ENCODE results near the gene COL6A3. TPM values are rescaled to one million over a fixed set of nuclear protein-coding genes. Genes with fewer than 3 reads are reported as not detected.

The COL6A3 gene, protein sequence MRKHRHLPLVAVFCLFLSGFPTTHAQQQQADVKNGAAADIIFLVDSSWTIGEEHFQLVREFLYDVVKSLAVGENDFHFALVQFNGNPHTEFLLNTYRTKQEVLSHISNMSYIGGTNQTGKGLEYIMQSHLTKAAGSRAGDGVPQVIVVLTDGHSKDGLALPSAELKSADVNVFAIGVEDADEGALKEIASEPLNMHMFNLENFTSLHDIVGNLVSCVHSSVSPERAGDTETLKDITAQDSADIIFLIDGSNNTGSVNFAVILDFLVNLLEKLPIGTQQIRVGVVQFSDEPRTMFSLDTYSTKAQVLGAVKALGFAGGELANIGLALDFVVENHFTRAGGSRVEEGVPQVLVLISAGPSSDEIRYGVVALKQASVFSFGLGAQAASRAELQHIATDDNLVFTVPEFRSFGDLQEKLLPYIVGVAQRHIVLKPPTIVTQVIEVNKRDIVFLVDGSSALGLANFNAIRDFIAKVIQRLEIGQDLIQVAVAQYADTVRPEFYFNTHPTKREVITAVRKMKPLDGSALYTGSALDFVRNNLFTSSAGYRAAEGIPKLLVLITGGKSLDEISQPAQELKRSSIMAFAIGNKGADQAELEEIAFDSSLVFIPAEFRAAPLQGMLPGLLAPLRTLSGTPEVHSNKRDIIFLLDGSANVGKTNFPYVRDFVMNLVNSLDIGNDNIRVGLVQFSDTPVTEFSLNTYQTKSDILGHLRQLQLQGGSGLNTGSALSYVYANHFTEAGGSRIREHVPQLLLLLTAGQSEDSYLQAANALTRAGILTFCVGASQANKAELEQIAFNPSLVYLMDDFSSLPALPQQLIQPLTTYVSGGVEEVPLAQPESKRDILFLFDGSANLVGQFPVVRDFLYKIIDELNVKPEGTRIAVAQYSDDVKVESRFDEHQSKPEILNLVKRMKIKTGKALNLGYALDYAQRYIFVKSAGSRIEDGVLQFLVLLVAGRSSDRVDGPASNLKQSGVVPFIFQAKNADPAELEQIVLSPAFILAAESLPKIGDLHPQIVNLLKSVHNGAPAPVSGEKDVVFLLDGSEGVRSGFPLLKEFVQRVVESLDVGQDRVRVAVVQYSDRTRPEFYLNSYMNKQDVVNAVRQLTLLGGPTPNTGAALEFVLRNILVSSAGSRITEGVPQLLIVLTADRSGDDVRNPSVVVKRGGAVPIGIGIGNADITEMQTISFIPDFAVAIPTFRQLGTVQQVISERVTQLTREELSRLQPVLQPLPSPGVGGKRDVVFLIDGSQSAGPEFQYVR (N-terminal part only)
- 0.41 and 0.98 TPM in 2 replicates for total RNA-seq (2014; rRNA removed; shearing (Covaris generic); ENCODE audit: low replicate concordance)

DNA sequence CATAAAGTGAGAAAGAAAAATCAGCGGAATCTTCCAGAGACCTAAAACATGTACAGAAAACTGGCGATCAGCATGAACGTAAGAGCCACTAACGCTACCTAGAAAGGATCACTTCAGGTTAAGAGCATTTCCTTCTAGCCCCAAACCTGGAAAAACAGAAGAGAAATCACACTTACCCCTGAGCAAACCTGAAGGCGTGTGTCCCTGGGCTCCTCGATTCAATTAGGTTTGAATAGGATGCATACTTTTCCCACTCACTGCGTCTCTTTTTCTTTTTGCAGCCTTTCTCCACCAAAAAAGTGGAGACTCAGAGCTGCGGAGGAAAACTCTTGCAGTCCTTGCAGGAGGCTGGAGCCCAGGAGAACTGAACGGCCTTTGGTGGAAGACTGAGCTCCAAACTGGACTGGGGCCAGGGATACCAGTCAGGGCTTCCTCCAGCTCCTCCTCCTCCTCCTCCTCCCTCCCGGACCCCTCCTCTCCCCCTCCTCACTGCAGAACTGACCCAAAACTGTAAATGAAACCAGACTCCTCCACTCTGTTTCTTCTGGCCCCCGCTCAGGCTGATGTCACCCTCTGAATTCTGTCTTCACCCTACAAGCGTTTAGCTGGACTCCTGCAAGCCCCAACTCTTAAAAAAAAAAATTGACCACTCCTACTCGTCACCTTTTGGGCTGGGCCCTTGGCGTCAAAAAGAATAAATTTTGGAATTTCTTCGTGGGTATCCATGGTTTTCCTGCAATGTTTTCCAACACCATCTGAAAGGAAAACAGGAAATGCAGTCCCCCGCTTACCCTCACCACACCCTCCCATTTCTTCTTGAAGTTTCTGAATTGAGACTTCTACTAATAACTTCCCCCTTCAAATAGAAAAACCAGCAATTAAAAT lies at the start of gene COL6A3:
COL6A3 (minus strand) TSS at position 388 of the 885 bp plus-strand sequence. CDS start 17,347 bp downstream, outside the sequence.
- in situ Hi-C loops (cut with HindIII; ENCODE audit: low pct_unique_long_range_greater_than_20kb, low sequenced_read_pairs): no loop called here
- DNase-seq (ENCODE audit: low read depth): no peak

DNA sequence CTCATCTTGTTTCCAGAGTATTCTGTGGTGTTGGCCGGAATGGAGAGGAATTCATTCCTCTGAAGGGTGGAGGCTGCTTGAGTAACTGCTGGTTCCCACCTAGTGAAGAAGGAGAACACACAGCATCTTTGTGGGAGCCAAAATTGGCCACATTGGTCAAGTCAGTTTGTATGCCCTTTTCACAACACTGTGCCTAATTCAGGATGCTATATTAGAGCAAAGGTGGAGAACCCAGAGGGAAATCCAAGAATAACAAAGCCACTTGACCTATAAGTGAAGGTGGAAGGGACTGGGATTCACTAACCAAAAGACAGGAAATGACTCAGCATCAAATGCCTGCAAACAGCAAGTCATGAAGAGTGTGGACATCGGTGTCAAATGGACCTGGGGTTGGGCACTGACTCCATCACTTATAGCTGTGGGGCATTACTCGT lies 45.8 kb upstream of the COL6A3 start:
- peak; percentile 63 for DNase-seq (ENCODE audit: low read depth)
- in situ Hi-C loops (cut with HindIII; ENCODE audit: low pct_unique_long_range_greater_than_20kb, low sequenced_read_pairs): no loop called here

DNA sequence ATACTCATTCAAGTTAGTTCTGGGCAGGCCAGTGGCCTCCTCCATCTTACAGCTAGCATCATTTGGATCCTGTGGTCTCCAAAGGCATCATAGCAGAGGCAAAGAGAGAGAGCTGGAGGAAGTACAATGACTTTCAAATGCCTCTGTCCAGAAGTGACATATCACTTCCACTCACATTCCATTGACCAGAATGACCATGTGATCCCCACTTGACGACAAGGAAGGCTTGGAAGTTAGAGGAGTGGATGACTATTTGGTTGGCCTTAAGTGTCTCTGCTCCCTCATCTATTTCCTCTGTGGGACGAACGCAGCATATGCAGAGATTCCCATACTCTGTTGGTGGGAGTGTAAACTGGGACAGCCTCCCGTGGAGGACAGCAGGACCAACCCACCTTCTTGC lies 45.3 kb upstream of the COL6A3 start:
- in situ Hi-C loops (cut with HindIII; ENCODE audit: low pct_unique_long_range_greater_than_20kb, low sequenced_read_pairs): no loop called here
- DNase-seq (ENCODE audit: low read depth): no peak

DNA sequence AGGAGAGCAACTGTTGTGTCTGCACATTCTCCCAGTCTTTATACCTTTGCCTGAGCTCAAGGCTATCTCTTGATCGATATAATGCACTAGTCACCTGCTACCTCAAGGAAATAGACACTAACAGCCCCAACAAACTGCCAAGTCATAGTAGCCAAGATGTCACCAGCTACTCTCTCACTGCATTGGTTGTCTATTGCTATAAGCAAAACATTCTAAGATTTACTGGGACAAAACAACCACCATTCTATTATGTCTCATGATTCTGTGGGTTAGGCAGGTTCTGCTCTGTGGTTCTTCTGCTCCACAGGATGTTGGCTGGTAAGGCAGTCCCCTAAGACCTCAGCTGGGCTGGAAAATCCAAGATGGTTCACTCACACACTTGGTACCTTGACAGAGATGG lies 44.6 kb upstream of the COL6A3 start:
- in situ Hi-C loops (cut with HindIII; ENCODE audit: low pct_unique_long_range_greater_than_20kb, low sequenced_read_pairs): no loop called here
- no peak for DNase-seq (ENCODE audit: low read depth)

DNA sequence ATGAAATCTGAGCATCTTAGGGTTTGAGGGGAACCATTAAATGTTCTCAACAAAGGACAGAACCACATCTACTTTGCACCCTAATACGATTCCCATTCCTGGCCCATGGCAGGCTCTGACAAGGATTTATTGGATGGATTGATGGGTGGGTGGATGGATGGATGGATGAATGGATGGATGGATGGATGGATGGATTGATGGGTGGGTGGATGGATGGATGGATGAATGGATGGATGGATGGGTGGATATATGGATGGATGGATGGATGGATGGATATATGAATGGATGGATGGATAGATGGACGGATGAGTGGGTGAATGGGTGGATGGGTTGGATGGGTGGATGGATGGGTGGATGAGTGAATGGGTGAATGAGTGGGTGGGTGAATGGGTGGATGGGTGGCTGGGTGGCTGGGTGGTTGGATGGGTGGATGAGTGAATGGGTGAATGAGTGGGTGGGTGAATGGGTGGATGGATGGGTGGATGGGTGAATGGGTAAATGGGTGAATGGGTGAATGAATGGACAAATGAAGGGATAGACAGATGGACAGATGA lies 43.5 kb upstream of the COL6A3 start:
- in situ Hi-C loops (cut with HindIII; ENCODE audit: low pct_unique_long_range_greater_than_20kb, low sequenced_read_pairs): no loop called here
- no peak for DNase-seq (ENCODE audit: low read depth)

DNA sequence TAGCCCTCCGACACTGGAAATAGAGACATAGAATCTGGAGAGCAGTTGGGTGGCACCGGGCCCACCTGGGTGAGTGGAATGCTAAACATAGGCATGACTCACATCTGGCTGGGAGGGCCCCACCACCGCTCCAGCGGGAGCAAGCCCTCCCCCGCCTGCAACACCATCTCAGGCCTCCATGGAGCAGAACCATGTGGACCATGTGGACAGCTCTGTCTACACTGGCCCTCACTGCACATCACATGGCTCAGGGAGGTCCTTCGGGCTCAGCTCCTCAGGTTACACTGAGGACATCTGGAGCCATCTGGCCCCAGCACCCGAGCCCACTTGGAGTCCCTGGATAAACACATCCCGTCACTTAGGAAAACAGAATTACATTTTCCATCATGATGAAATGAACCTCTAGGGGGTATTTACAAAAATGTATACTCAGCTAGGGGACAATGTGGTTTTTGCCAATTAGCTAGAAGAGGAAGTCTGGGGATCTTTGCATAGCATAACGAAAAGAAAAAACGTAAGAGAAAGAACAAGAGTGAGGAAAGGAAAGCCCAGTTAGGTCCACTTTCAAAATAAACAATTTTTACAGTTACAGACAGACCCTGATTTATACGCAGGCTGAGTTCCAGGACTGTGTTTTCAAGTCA lies 42.4 kb upstream of the COL6A3 start:
- peak; percentile 54 for DNase-seq (ENCODE audit: low read depth)
- in situ Hi-C loops (cut with HindIII; ENCODE audit: low pct_unique_long_range_greater_than_20kb, low sequenced_read_pairs): no loop called here

DNA sequence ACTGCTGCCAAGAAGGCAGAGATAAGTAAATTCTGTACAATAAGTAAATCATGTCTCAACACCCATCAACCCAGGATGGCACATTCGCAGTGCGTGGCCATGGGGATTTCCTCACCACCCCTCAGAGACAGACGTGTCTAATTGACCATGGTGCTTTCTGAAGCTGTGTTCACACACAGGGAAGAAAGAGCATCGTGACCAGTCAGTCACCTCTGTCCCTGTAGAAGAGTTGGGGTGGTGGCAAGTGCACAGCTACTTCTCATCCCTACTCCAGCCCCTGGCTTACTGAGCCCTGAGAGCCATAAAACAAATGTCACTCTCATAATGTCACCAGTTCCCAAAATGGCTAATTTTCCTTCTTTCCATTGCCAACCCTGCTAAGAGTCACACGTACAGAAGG lies 41.8 kb upstream of the COL6A3 start:
- in situ Hi-C loops (cut with HindIII; ENCODE audit: low pct_unique_long_range_greater_than_20kb, low sequenced_read_pairs): no loop called here
- peak; percentile 49 for DNase-seq (ENCODE audit: low read depth)

DNA sequence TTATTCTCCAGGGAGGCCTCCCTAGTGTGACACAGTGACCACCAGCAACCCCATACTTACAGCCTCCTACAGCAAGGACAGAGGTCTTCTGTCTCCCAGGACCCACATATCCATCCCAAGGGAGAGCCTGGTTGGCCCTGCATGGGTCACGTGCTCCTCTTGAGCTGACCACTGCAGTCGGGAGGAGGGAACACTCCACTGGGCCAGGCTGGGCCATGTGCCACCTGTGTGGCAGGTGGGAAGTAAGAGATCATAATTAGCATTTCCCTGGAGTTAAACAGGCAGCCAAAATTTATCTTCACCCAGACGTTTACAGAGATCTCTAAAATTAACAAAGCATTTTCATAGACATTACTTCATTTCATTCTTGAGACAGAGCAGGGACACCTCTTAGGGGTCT lies 39.7 kb upstream of the COL6A3 start:
- in situ Hi-C loops (cut with HindIII; ENCODE audit: low pct_unique_long_range_greater_than_20kb, low sequenced_read_pairs): no loop called here
- no peak for DNase-seq (ENCODE audit: low read depth)

DNA sequence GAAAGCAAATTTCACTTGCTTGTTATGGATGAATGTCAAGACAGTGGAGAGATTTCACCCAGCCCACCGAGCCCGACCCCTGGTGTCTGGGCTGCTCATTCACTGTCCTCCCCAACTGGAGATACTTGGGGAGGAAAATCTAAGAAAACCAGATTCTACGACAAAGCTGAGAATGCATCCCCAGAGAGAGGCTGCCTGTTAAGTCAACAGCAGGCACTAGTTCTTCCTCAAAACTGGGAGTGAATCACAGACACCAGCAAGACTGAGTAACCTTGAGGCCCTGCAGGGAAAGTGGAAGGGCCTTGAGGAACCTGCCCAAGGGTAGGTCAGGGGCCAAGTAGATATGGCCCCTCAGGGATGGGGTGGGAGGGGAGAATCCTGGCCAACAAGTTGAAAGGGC lies 38.9 kb upstream of the COL6A3 start:
- no peak for DNase-seq (ENCODE audit: low read depth)
- in situ Hi-C loops (cut with HindIII; ENCODE audit: low pct_unique_long_range_greater_than_20kb, low sequenced_read_pairs): no loop called here

DNA sequence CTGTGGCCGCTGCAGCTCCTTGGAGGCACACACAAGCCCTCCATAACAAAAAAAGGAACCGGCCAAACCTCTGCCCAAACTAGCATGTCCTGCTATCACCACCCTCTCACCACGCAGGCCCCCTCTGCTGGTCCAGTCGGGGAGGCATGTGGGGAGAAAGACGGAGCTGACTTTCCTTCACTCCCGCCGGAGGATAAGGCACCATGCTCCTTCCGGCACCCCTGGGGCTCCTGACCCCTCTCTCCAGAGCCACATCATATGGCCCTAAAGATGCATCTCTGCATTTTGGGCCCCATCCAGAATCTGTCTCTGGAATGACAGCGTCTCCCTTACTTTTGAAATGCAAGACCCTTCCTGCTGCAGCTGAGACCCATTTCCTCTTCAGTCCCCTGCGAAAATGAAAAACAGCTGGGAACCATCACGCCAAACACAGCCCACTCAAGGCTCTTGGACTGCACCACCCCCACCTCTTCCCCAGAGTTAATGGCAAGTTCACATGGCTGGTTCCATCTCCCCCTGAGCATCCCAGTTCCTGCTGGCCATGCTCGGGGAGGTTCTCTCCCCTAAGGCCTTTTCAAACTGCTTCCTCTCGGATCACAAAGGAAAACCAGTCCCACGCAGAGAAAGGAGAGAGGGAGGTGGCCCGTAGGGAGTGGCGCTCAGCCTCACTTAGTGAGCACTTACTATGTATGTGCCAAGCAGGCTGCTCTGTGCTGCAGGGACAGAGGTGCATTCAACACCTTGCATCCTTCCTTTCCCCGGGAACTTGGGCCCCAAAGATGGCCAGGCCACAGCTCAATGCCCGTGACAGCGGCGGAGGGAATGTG lies 37.9 kb upstream of the COL6A3 start:
- DNase-seq (ENCODE audit: low read depth): no peak

DNA sequence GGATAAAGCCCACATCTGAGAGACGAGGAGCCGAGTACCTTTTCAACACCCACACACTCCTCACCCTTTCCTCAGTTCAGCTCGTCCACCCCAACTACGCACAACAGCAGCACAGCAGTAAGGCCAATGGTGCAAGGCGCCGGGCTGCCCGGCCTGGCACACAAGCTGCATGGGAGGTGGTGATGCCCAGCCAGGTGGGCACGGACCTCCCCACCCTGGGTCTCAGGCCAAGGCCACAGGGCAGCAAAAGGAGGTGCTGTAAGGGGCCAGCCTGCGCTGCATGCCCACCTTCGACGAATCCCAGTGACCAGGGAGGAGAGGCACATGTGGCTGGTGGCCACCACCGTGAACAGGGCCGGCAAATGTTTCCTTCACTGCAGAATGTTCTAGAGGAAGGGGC lies 36.6 kb upstream of the COL6A3 start:
- DNase-seq (ENCODE audit: low read depth): no peak
- in situ Hi-C loops (cut with HindIII; ENCODE audit: low pct_unique_long_range_greater_than_20kb, low sequenced_read_pairs): no loop called here

More for the DNA sequence above, 37.9 kb upstream of the COL6A3 start:
- in situ Hi-C loops (cut with HindIII; ENCODE audit: low pct_unique_long_range_greater_than_20kb, low sequenced_read_pairs): no loop called here

DNA sequence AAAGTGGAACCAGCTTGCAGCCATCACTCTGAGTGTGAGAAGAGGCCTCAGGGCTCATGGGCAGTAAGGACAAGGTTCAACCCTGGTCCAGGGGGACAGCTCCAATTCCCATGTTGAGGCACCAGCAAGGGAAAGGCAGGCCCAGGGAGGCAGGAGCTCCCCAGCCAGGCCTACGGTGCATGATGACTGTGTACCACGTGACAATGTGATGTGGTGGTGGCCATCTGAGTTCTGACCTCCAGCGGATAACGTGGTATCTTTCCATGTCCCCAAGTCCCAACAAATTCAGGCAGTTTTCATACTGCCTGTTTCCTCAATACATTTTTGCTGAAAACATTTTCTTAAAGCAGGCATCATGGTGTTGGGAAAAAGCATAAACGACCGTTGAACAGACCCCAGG lies 36.1 kb upstream of the COL6A3 start:
- in situ Hi-C loops (cut with HindIII; ENCODE audit: low pct_unique_long_range_greater_than_20kb, low sequenced_read_pairs): no loop called here
- DNase-seq (ENCODE audit: low read depth): no peak

DNA sequence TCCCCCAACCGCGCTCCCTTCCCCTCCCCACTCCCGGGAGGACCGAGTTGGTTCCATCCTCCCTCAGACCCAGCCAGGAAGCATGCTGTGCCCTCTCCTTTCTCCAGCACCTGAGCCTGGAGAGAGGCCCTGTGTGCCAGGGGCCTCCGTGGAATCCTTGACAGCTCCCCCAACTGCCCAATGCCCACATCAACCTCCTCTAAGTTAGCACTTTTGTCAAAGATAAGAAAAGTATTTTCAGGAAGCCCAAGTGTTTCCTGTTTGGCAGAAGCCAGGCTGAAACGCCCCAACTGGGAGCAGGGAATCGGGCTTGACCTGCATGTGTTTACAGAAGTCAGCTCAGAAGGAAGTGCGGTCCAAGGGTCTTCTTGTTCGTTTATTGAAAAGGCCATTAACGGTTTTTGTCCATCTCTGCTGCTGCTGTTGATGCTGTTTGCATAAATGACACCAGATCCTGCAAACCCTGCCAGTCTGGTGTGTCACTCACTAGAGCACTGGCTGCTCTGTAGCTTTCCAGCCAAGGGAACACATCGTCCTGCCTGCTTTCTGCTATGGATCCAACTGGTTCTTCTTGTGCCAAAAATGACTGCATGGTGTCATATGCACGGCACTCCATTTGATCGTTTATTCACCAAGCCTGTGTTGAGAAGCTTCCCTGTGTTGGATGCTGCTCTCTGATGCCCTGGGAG lies 35.4 kb upstream of the COL6A3 start:
- no peak for DNase-seq (ENCODE audit: low read depth)
- in situ Hi-C loops (cut with HindIII; ENCODE audit: low pct_unique_long_range_greater_than_20kb, low sequenced_read_pairs): no loop called here

DNA sequence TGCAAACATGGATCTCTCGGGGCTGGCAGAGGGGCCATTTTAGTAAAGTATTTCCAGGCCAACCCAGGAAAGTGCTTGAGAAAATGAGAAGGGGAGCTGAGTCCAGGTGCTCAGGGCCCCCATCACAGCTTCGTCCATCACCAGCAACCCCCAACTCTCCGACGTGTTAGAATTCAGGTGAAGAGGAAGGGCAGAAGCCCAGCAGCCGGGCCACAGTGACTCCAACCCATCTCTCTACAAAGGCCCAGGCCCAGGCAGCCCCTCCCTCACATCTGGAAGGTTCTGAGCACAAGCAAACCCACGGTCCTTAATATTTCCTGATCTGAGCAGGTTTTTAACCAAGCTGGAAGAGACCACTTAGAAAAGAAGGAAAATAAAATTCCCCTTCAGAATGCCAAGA lies 34.7 kb upstream of the COL6A3 start:
- no peak for DNase-seq (ENCODE audit: low read depth)
- in situ Hi-C loops (cut with HindIII; ENCODE audit: low pct_unique_long_range_greater_than_20kb, low sequenced_read_pairs): no loop called here

DNA sequence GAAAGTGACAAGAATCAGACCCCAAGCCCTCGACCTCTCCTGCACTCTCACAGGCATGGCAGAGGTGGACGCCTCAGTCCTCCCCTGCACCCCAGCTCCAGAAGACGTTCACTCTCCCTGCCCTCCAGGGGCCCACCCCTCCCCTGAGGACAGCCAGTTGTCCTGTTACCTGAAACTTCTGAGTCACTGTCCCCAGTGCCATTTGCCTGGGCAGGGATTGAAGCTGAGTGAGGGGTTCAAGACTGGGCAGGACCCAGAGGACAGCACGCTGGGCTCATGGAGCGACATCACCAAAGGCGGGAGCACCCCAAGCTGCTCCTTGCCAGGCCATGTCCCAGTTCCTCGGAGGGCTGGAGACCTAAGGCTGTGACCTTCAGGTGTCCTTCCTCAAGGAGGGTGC lies 34.2 kb upstream of the COL6A3 start:
- DNase-seq (ENCODE audit: low read depth): no peak
- in situ Hi-C loops (cut with HindIII; ENCODE audit: low pct_unique_long_range_greater_than_20kb, low sequenced_read_pairs): no loop called here

DNA sequence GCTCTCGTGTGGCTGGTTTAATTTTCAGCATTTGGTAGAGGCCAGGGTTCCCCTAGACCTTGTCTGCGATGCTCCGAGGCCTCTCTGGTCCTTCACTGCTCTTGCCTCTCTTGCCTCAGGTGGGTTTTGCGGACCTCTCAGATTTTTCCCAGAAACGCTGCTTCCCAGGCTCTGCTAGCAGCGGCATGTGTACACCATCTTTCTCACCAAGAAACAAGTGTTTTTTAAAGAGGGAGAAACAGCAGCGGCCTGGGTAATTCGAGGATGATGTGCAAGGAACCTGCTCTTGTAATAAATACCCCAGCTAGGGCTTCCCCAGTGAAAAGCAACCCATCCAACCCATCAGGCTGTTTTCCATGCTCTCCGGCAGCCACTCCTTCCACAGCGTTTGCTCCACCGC lies 33.5 kb upstream of the COL6A3 start:
- no peak for DNase-seq (ENCODE audit: low read depth)
- in situ Hi-C loops (cut with HindIII; ENCODE audit: low pct_unique_long_range_greater_than_20kb, low sequenced_read_pairs): no loop called here

Measured in Caki2 (cell line).